MM.1S (cell line): ENCODE results near the gene TBATA.

Source experiments
- DNase-seq: peaks from one replicate; pipeline ENCODE4 v3.0.0-alpha.2; 2015
- H2AFZ ChIP-seq: fragments of 300-600 bp; sonication (generic); 2 replicates; pipeline ENCODE4 v1.6.0; 2016; ENCODE audit warnings: antibody characterized with exemption, low read length
- H3F3A ChIP-seq: fragments of 300-600 bp; sonication (generic); 2 replicates; pipeline ENCODE4 v1.6.1; 2016; ENCODE audit warnings: mild to moderate bottlenecking, antibody characterized with exemption, low read length, moderate library complexity, mixed read lengths; ENCODE audit not compliant: insufficient read depth
- H3K27ac ChIP-seq: fragments of 300-600 bp; sonication (generic); 2 replicates; pipeline ENCODE4 v1.5.1; 2016; ENCODE audit warnings: mild to moderate bottlenecking, low read length
- H3K27me3 ChIP-seq: fragments of 300-600 bp; sonication (generic); replicated peaks from 2 replicates; pipeline ENCODE4 v1.6.0; 2016; ENCODE audit warnings: low read length; ENCODE audit not compliant: insufficient read depth
- H3K36me3 ChIP-seq: fragments of 300-600 bp; sonication (generic); replicated peaks from 2 replicates; pipeline ENCODE4 v1.6.1; 2016; ENCODE audit warnings: mild to moderate bottlenecking, low read length, mixed read lengths; ENCODE audit not compliant: insufficient read depth
- H3K4me1 ChIP-seq: fragments of 300-600 bp; sonication (generic); 2 replicates; pipeline ENCODE4 v1.6.1; 2016; ENCODE audit warnings: low read length, mixed read lengths
- H3K4me2 ChIP-seq: fragments of 300-600 bp; sonication (generic); 2 replicates; pipeline ENCODE4 v1.6.0; 2016; ENCODE audit warnings: low read depth, low read length
- H3K4me3 ChIP-seq: fragments of 300-600 bp; sonication (generic); 2 replicates; pipeline ENCODE4 v1.5.1; 2016; ENCODE audit warnings: low read length, mixed read lengths
- H3K79me2 ChIP-seq: fragments of 300-600 bp; sonication (generic); 2 replicates; pipeline ENCODE4 v1.6.1; 2016; ENCODE audit warnings: mixed run types, low read length, mixed read lengths
- H3K9ac ChIP-seq: fragments of 300-600 bp; sonication (generic); 2 replicates; pipeline ENCODE4 v1.6.1; 2016; ENCODE audit warnings: low read length, mixed read lengths
- H3K9me2 ChIP-seq: fragments of 300-600 bp; sonication (generic); replicated peaks from 2 replicates; pipeline ENCODE4 v1.6.1; 2016; ENCODE audit warnings: mild to moderate bottlenecking, low read length, mixed read lengths; ENCODE audit not compliant: insufficient read depth
- H3K9me3 ChIP-seq: fragments of 300-600 bp; sonication (generic); replicated peaks from 2 replicates; pipeline ENCODE4 v1.6.1; 2016; ENCODE audit warnings: mild to moderate bottlenecking, low read length, mixed read lengths; ENCODE audit not compliant: insufficient read depth
- H4K20me1 ChIP-seq: fragments of 300-600 bp; sonication (generic); 2 replicates; pipeline ENCODE4 v1.6.1; 2016; ENCODE audit warnings: mild to moderate bottlenecking, low read length, moderate library complexity, mixed read lengths; ENCODE audit not compliant: insufficient read depth
- EZH2 ChIP-seq: fragments of 300-600 bp; sonication (generic); optimal IDR thresholded peaks from 2 replicates; pipeline ENCODE3; 2017; ENCODE audit warnings: low read depth, mild to moderate bottlenecking, antibody characterized with exemption, low read length, mixed read lengths
- EZH2phosphoT487 ChIP-seq: fragments of 300-600 bp; sonication (generic); IDR thresholded peaks from 2 replicates; pipeline ENCODE4 v1.6.1; 2018; ENCODE audit warnings: antibody characterized with exemption, low read length
- TF ChIP-seq, protein P1 (sequence below): fragments of 300-600 bp; sonication (generic); IDR thresholded peaks from 2 replicates; pipeline ENCODE4 v1.5.1; 2016; ENCODE audit warnings: antibody characterized with exemption, low read length, mixed read lengths

Gene TBATA

DNA sequence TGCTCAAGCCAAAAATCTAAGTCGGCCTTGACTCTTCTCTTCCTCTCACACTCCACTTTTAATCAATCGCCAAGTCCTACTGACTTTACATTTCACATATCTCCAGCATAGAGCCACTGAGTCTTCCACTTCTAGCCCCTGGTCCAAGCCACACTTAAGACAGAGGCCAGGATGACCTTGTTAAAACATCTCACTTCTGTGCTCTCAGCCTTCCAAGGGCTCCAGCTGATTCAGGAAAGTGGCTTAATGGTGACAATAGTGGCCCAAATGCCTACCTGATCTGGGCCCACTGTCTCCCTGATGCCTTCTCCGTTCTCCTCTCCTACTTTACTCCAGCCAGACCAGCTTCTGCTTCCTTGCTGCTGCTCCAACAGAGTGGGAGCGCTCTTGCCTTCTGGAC, 4.4 kb downstream of the TBATA start:
- Histone ChIP-seq H3K4me1 (no peaks in the 10 kb centered on the region), H3K27ac (no peak overlapping the region), H3F3A (no peaks in the 10 kb centered on the region), H3K36me3 (no peaks in the 10 kb centered on the region), H3K9me3 (no peaks in the 10 kb centered on the region), H3K4me2 (no peak overlapping the region), H3K79me2 (no peaks in the 10 kb centered on the region), H3K4me3 (no peak overlapping the region), H3K27me3 (no peaks in the 10 kb centered on the region), H3K9me2 (no peaks in the 10 kb centered on the region), H4K20me1 (no peaks in the 10 kb centered on the region), H3K9ac (no peak overlapping the region), H2AFZ (no peak overlapping the region)
- DNase-seq = no peak
- TF ChIP-seq EZH2phosphoT487 (no peak), EZH2 (no peak)
- TF ChIP-seq, protein P1, sequence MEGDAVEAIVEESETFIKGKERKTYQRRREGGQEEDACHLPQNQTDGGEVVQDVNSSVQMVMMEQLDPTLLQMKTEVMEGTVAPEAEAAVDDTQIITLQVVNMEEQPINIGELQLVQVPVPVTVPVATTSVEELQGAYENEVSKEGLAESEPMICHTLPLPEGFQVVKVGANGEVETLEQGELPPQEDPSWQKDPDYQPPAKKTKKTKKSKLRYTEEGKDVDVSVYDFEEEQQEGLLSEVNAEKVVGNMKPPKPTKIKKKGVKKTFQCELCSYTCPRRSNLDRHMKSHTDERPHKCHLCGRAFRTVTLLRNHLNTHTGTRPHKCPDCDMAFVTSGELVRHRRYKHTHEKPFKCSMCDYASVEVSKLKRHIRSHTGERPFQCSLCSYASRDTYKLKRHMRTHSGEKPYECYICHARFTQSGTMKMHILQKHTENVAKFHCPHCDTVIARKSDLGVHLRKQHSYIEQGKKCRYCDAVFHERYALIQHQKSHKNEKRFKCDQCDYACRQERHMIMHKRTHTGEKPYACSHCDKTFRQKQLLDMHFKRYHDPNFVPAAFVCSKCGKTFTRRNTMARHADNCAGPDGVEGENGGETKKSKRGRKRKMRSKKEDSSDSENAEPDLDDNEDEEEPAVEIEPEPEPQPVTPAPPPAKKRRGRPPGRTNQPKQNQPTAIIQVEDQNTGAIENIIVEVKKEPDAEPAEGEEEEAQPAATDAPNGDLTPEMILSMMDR = no peak

DNA sequence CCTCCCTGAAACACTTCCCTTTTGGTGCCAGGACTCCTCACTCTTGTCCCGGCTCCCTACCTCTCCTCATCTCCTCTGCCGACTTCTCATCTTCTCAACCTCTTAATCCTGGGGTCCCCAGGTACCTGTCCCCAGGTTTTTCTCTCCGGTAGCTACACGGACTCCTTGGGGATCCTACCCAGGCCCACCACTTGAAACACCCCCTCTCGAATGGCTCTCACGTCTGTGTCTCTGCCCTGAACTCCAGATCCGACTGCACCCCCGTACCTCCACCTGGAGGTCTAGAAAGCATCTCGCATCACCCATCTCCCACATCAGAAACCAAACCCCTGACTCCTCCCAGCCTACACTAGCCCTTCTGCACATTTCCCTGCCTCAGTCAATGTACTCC, 4.8 kb downstream of the TBATA start:
- Histone ChIP-seq H3K79me2 (no peaks in the 10 kb centered on the region), H3F3A (no peaks in the 10 kb centered on the region), H2AFZ (no peak overlapping the region), H3K4me2 (no peak overlapping the region), H3K4me1 (no peaks in the 10 kb centered on the region), H3K4me3 (no peak overlapping the region), H3K9ac (no peak overlapping the region), H3K9me2 (no peaks in the 10 kb centered on the region), H4K20me1 (no peaks in the 10 kb centered on the region), H3K9me3 (no peaks in the 10 kb centered on the region), H3K27me3 (no peaks in the 10 kb centered on the region), H3K36me3 (no peaks in the 10 kb centered on the region), H3K27ac (no peak overlapping the region)
- DNase-seq = no peak
- TF ChIP-seq, protein P1 = no peak
- TF ChIP-seq EZH2 (no peak), EZH2phosphoT487 (no peak)

DNA sequence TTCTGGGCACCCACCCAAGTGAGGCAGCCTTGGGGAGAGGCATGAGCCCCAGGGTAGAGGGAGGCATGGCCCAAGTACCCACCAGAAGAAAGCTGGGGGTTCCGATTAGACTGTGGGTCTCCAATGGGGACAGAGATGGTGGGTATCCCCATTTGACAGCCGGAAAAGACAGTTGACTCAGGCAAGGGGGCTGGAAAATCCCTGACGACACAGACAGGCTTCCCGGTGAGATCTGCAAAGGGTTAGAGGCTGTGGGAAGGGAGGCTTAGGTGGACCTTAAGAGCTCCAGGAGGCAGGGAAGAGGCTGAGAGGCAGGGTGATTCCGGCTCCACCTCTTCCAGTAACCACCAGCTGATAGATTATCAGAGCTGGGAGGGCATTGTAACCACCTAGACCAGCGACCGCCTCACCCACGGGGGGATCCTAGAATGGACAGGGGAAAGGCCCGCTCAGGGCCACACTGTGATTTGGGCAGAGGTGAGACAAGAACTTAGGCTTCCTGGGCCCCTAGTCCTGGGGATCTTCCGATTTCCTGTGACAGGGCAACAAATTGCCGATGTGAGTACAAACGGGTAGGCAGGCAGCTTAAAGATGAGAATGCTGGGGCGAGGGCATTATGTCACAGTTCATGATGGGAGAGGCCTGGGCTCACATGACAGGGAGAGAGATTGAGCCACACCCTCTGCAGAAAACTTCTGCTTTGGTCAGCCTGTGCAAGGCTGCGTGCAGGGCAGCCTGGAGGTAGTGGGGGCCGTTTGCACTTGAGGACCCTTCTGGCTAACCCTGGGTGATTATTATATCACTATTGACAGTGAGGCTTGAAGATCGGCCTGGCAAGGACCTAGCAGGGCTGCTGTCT, 5.4 kb downstream of the TBATA start:
- Histone ChIP-seq H3K36me3 (no peaks in the 10 kb centered on the region), H3F3A (no peaks in the 10 kb centered on the region), H3K9me2 (no peaks in the 10 kb centered on the region), H2AFZ (no peak overlapping the region), H3K9me3 (no peaks in the 10 kb centered on the region), H3K27me3 (no peaks in the 10 kb centered on the region), H3K27ac (no peak overlapping the region), H4K20me1 (no peaks in the 10 kb centered on the region), H3K79me2 (no peaks in the 10 kb centered on the region), H3K4me2 (no peak overlapping the region), H3K9ac (no peak overlapping the region), H3K4me1 (no peaks in the 10 kb centered on the region), H3K4me3 (no peak overlapping the region)
- TF ChIP-seq, protein P1 = no peak
- no peak for TF ChIP-seq EZH2phosphoT487
- TF ChIP-seq EZH2 = no peak
- DNase-seq = no peak
